ENCODE data around the gene ANAPC15. TPM values are rescaled to one million over a fixed set of nuclear protein-coding genes. Genes with fewer than 3 reads are reported as not detected.

The ANAPC15 gene
- total and polyA plus RNA-seq, 2 of the 13 experiments (the other 11 are each of a cell fraction or from before 2014, with no cell fraction given) = 18.8 to 25.7 TPM

DNA sequence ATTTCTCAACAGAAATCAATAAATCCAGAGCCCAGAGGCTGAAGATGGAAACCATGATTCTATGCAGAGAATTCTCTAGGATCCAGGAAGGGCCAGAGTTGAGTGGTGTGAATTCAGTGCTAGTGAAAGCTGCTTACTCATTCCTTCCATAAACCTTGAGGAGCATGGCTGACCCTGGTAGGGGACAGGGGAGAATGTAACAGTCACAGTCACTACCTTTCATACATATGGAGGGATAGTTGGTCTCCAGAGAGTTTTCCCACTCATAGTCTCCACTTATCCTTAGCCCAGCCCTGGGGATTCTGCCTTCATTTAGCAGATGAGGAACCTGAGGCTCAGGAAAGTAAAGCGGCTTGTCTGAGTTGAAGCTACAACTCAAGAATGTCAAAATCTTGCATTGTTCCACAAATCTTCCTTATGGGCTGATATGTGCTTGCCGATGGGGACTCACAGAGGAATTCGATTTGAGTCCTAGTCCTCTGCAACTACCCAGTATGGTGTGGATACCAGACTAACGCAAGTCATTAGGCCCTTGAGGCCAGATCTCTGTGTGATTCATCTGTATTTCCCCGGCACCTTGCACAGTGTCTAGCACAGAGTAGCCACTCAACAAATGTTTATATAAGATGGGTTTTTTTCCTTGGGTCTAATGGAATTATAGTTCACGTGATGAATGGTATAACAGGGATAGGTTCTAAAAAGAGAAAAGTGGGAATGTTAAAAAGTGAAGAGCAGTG lies 3.7 kb upstream of the ANAPC15 start (continued):
- no peak for TF ChIP-seq KMT2A (CRISPR knock-in tag; IDR thresholded peaks at IDR 0.05)
- TF ChIP-seq, protein P1, sequence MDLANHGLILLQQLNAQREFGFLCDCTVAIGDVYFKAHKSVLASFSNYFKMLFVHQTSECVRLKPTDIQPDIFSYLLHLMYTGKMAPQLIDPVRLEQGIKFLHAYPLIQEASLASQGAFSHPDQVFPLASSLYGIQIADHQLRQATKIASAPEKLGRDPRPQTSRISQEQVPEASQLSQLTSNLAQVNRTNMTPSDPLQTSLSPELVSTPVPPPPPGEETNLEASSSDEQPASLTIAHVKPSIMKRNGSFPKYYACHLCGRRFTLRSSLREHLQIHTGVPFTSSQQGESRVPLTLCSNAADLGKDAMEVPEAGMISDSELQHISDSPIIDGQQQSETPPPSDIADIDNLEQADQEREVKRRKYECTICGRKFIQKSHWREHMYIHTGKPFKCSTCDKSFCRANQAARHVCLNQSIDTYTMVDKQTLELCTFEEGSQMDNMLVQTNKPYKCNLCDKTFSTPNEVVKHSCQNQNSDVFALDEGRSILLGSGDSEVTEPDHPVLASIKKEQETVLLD (CRISPR knock-in tag; IDR thresholded peaks at IDR 0.05; ENCODE audit: low read depth) = no peak
- no peak for TF ChIP-seq NFYC (CRISPR knock-in tag; IDR thresholded peaks at IDR 0.05)
- TF ChIP-seq JUND (CRISPR knock-in tag; IDR thresholded peaks at IDR 0.05) = no peak
- no peak for TF ChIP-seq NFKB2 (CRISPR knock-in tag; IDR thresholded peaks at IDR 0.05; ENCODE audit: borderline replicate concordance)
- no peak for TF ChIP-seq YY1 (IDR thresholded peaks at IDR 0.05; ENCODE audit: insufficient read depth, insufficient replicate concordance, low read depth, low read length)
- no peak for TF ChIP-seq JUNB (CRISPR knock-in tag; IDR thresholded peaks at IDR 0.05; ENCODE audit: borderline replicate concordance)

DNA sequence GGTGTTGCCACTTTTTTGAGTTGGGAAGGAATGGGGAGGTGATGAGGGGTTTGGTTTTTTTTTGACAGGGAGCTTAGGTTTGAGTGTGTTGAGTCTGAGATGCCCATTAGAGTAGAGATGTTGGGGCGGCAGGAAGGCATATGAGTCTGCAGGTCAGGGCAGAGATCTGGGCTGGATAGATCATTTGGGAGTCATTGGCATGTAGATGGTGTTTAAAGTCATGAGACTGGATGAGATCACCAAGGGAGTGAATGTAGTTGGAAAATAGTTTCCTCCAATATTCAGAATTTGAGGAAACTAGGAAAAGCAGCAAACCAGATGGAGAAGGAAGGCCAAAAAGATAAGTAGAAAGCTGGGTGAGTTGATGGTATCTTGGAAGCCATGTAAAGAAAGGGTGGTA lies 2.1 kb upstream of the ANAPC15 start:
- in situ Hi-C loops (cut with HindIII; ENCODE audit: extremely low pct_ligation_motif_present, low pct_unique_long_range_greater_than_20kb) = no loop called here

More for the DNA sequence above, 2.1 kb upstream of the ANAPC15 start:
- Histone ChIP-seq H3K4me3 (replicated peaks in 1 of 3; ENCODE audit: insufficient read depth in 1 of 3, low read depth in 2 of 3, low read length in 3 of 3) (no peak overlapping the region), H3K79me2 (ENCODE audit: insufficient read depth, low read length) (no peaks in the 10 kb centered on the region), H3K9me3 (ENCODE audit: low read length) (no peaks in the 10 kb centered on the region), H3K36me3 (replicated peaks in 1 of 2; ENCODE audit: control insufficient read depth in 1 of 2, insufficient read depth in 2 of 2, low read length in 2 of 2) (no peaks in the 10 kb centered on the region), H3K27me3 (ENCODE audit: control insufficient read depth in 1 of 2, insufficient read depth in 2 of 2, low read length in 2 of 2) (peaks cover 1 to 9% of the 10 kb centered on the region in 2 experiments; a peak in 1 of 5 replicates), H3K27ac (ENCODE audit: extremely low read length, insufficient read depth, low read length) (no peak overlapping the region), H4K20me1 (ENCODE audit: insufficient read depth, low read length) (no peaks in the 10 kb centered on the region), H3K9ac (ENCODE audit: insufficient read depth, low read depth, low read length) (no peak overlapping the region), H3K4me1 (ENCODE audit: insufficient read depth, low read length) (peaks cover 22% of the 10 kb centered on the region), H2AFZ (ENCODE audit: low read length) (no peak overlapping the region), H3K4me2 (ENCODE audit: low read depth, low read length) (no peak overlapping the region)
- no peak for DNase-seq (ENCODE audit: low spot score)
- BruUV-seq (replicated peaks) = no TSS peak
- ChIA-PET POLR2A (no interaction called here), CTCF (ENCODE audit: low intra/inter-chr PET ratio, low total read pairs) (no interaction called here)
- TF ChIP-seq EHMT2 (IDR thresholded peaks at IDR 0.05; ENCODE audit: borderline replicate concordance, low read depth, low read length) (no peak), NCOR1 (IDR thresholded peaks at IDR 0.05; ENCODE audit: borderline replicate concordance, low read length) (no peak)
- no peak for ATAC-seq
- intact Hi-C loops (cut with micrococcal nuclease; ENCODE audit: unreplicated experiment) = no loop called here
- WGBS (ENCODE audit: low lambda C conversion rate) = 94% methylated on average over 1 of the region's 1 CpG
- no peak for FAIRE-seq
